HEK293 (cell line): ENCODE results near the gene TGM5.

Experiments used
- CTCF ChIA-PET: fragments of 350-600 bp; formaldehyde crosslinking; extraction: SDS; loops from one replicate; lab custom pipeline; 2021; ENCODE audit warnings: antibody characterized with exemption; lab: Yijun Ruan, JAX
- POLR2A ChIA-PET: fragments of 300-600 bp; formaldehyde crosslinking; extraction: SDS; loops from one replicate; lab custom pipeline; 2020; ENCODE audit warnings: antibody characterized with exemption, inconsistent platforms; lab: Yijun Ruan, JAX
- H3K27ac ChIP-seq: fragments of 200-500 bp; sonication (Bioruptor generic); 2 replicates; pipeline ENCODE4 v1.5.1; 2014; ENCODE audit warnings: low read depth, low read length, control low read depth, inconsistent platforms; ENCODE audit errors: extremely low read depth
- H3K36me3 ChIP-seq, 2 experiments: fragments of 200-500 bp in 1 of 2; sonication (Bioruptor generic) in 1 of 2; 1 replicate in 1 of 2; 2 replicates in 1 of 2; pipeline ENCODE4 v1.5.1; 2014 to 2017; ENCODE audit warnings: inconsistent platforms in 2 of 2, low read length in 2 of 2; ENCODE audit not compliant: control insufficient read depth in 2 of 2, insufficient read depth in 1 of 2
- H3K4me1 ChIP-seq: fragments of 200-500 bp; sonication (Bioruptor generic); 2 replicates; pipeline ENCODE4 v1.5.1; 2014; ENCODE audit warnings: mild to moderate bottlenecking, low read length, inconsistent platforms; ENCODE audit not compliant: control insufficient read depth, insufficient read depth
- H3K4me3 ChIP-seq: 2 replicates; pipeline ENCODE4 v1.5.1; 2011; ENCODE audit warnings: low read depth, mild to moderate bottlenecking, control low read depth, low read length, moderate library complexity
- H3K9me3 ChIP-seq: fragments of 200-500 bp; sonication (Bioruptor generic); 2 replicates; pipeline ENCODE4 v1.5.1; 2014; ENCODE audit warnings: low read depth, low read length, inconsistent platforms; ENCODE audit not compliant: control insufficient read depth, insufficient read depth
- AEBP2 ChIP-seq: fragments of 450-650 bp; formaldehyde crosslinking; IDR thresholded peaks from 2 replicates; pipeline ENCODE4 v1.5.1; 2016; ENCODE audit warnings: missing biosample characterization, missing genetic modification characterization, borderline replicate concordance
- ATF2 ChIP-seq: fragments of 450-650 bp; formaldehyde crosslinking; IDR thresholded peaks from 2 replicates; pipeline ENCODE4 v1.5.1; 2016; ENCODE audit warnings: missing biosample characterization, missing genetic modification characterization, low read depth
- SCRT1 ChIP-seq: fragments of 450-650 bp; formaldehyde crosslinking; IDR thresholded peaks from 2 replicates; pipeline ENCODE4 v1.5.1; 2016; ENCODE audit warnings: missing biosample characterization, missing genetic modification characterization, borderline replicate concordance
- ZBTB20 ChIP-seq: fragments of 450-650 bp; formaldehyde crosslinking; IDR thresholded peaks from 2 replicates; pipeline ENCODE4 v1.5.1; 2016; ENCODE audit warnings: missing biosample characterization, missing genetic modification characterization
- ZFHX2 ChIP-seq: fragments of 450-650 bp; formaldehyde crosslinking; conservative IDR thresholded peaks from 2 replicates; pipeline ENCODE4 v1.5.1; 2016; ENCODE audit warnings: missing biosample characterization, missing genetic modification characterization
- ZFP3 ChIP-seq: fragments of 450-650 bp; formaldehyde crosslinking; IDR thresholded peaks from 2 replicates; pipeline ENCODE4 v1.5.1; 2016; ENCODE audit warnings: low read depth, missing biosample characterization, missing genetic modification characterization
- ZNF121 ChIP-seq: fragments of 450-650 bp; formaldehyde crosslinking; IDR thresholded peaks from 2 replicates; pipeline ENCODE4 v1.5.1; 2016; ENCODE audit warnings: missing biosample characterization, missing genetic modification characterization
- ZNF2 ChIP-seq: fragments of 450-650 bp; formaldehyde crosslinking; IDR thresholded peaks from 2 replicates; pipeline ENCODE4 v1.5.1; 2016; ENCODE audit warnings: missing biosample characterization, missing genetic modification characterization
- ZNF202 ChIP-seq: fragments of 450-650 bp; formaldehyde crosslinking; IDR thresholded peaks from 2 replicates; pipeline ENCODE4 v1.5.1; 2016; ENCODE audit warnings: missing biosample characterization, missing genetic modification characterization, borderline replicate concordance
- ZNF23 ChIP-seq: fragments of 450-650 bp; formaldehyde crosslinking; IDR thresholded peaks from 2 replicates; pipeline ENCODE4 v1.5.1; 2016; ENCODE audit warnings: missing biosample characterization, missing genetic modification characterization, borderline replicate concordance
- ZNF24 ChIP-seq: fragments of 450-650 bp; formaldehyde crosslinking; IDR thresholded peaks from 2 replicates; pipeline ENCODE4 v1.5.1; 2016; ENCODE audit warnings: missing biosample characterization, missing genetic modification characterization
- ZNF324 ChIP-seq: fragments of 450-650 bp; formaldehyde crosslinking; IDR thresholded peaks from 2 replicates; pipeline ENCODE4 v1.5.1; 2016; ENCODE audit warnings: missing biosample characterization, missing genetic modification characterization
- ZNF354C ChIP-seq: fragments of 450-650 bp; formaldehyde crosslinking; IDR thresholded peaks from 2 replicates; pipeline ENCODE4 v1.5.1; 2016; ENCODE audit warnings: missing biosample characterization, missing genetic modification characterization, low read depth, borderline replicate concordance
- ZNF423 ChIP-seq: fragments of 450-650 bp; formaldehyde crosslinking; IDR thresholded peaks from 2 replicates; pipeline ENCODE4 v1.5.1; 2016; ENCODE audit warnings: missing biosample characterization, missing genetic modification characterization
- ZNF488 ChIP-seq: fragments of 450-650 bp; formaldehyde crosslinking; IDR thresholded peaks from 2 replicates; pipeline ENCODE4 v1.5.1; 2016; ENCODE audit warnings: missing biosample characterization, missing genetic modification characterization
- ZNF513 ChIP-seq: fragments of 450-650 bp; IDR thresholded peaks from 2 replicates; pipeline ENCODE4 v1.5.1; 2018; ENCODE audit warnings: missing biosample characterization, missing genetic modification characterization
- ZNF544 ChIP-seq: fragments of 450-650 bp; formaldehyde crosslinking; IDR thresholded peaks from 2 replicates; pipeline ENCODE4 v1.5.0; 2017; ENCODE audit warnings: missing biosample characterization, missing genetic modification characterization
- ZNF560 ChIP-seq: fragments of 450-650 bp; formaldehyde crosslinking; IDR thresholded peaks from 2 replicates; pipeline ENCODE4 v1.5.1; 2017; ENCODE audit warnings: missing biosample characterization, missing genetic modification characterization, borderline replicate concordance
- ZNF596 ChIP-seq: fragments of 450-650 bp; IDR thresholded peaks from 2 replicates; pipeline ENCODE4 v1.5.0; 2018; ENCODE audit warnings: missing biosample characterization, mild to moderate bottlenecking, missing genetic modification characterization, moderate library complexity
- ZNF600 ChIP-seq: fragments of 450-650 bp; formaldehyde crosslinking; IDR thresholded peaks from 2 replicates; pipeline ENCODE4 v1.5.1; 2016; ENCODE audit warnings: missing biosample characterization, missing genetic modification characterization
- ZNF621 ChIP-seq: fragments of 450-650 bp; formaldehyde crosslinking; IDR thresholded peaks from 2 replicates; pipeline ENCODE4 v1.5.1; 2017; ENCODE audit warnings: missing biosample characterization, missing genetic modification characterization
- ZNF777 ChIP-seq: fragments of 450-650 bp; formaldehyde crosslinking; IDR thresholded peaks from 2 replicates; pipeline ENCODE4 v1.5.1; 2017; ENCODE audit warnings: missing biosample characterization, missing genetic modification characterization, borderline replicate concordance
- ZNF830 ChIP-seq: fragments of 450-650 bp; IDR thresholded peaks from 2 replicates; pipeline ENCODE4 v1.5.0; 2018; ENCODE audit warnings: missing biosample characterization, missing genetic modification characterization, low read depth, mild to moderate bottlenecking, moderate library complexity
- ZNF843 ChIP-seq: fragments of 450-650 bp; formaldehyde crosslinking; IDR thresholded peaks from 2 replicates; pipeline ENCODE4 v1.5.1; 2016; ENCODE audit warnings: missing biosample characterization, missing genetic modification characterization
- ZSCAN23 ChIP-seq: fragments of 450-650 bp; formaldehyde crosslinking; IDR thresholded peaks from 2 replicates; pipeline ENCODE4 v1.5.1; 2016; ENCODE audit warnings: missing biosample characterization, missing genetic modification characterization
- ZSCAN30 ChIP-seq: fragments of 450-650 bp; IDR thresholded peaks from 2 replicates; pipeline ENCODE4 v1.5.1; 2018; ENCODE audit warnings: missing biosample characterization, mild to moderate bottlenecking, missing genetic modification characterization, moderate library complexity
- TF ChIP-seq, protein P1 (sequence below): fragments of 450-650 bp; formaldehyde crosslinking; IDR thresholded peaks from 2 replicates; pipeline ENCODE4 v1.5.1; 2016; ENCODE audit warnings: missing biosample characterization, missing genetic modification characterization
- TF ChIP-seq, protein P2 (sequence below): fragments of 450-650 bp; formaldehyde crosslinking; IDR thresholded peaks from 2 replicates; pipeline ENCODE4 v1.5.1; 2017; ENCODE audit warnings: missing biosample characterization, missing genetic modification characterization

The TGM5 gene

DNA sequence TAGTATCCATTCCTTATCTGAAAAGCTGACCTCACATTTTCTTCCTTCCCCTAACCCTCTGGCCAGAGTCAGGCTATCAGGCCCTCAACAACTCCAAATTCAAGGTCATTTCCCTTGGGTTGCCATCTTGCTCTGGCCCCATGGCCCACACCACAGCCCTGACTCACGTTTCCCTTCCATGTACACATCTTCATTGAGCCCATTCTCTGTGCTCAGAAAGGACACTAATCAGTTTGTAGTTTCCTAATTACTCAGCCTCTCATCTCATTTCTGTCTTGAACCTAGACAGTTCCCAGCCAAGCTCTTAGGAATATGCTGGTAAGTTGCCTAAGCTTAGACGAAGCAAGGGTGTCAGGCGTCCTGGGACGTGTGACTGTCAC lies 14.9 kb downstream of the TGM5 start:
- no peak overlapping the region for H3K4me3 ChIP-seq
- no peak overlapping the region for H3K27ac ChIP-seq
- POLR2A ChIA-PET, result no interaction called here
- H3K9me3 ChIP-seq, result no peaks in the 10 kb centered on the region
- H3K4me1 ChIP-seq, result no peaks in the 10 kb centered on the region
- CTCF ChIA-PET, result no interaction called here
- TF ChIP-seq ZNF830 (tag by site-specific recombination) (no peak), AEBP2 (tag by site-specific recombination) (no peak), ZSCAN23 (tag by site-specific recombination) (no peak), SCRT1 (no peak), ATF2 (tag by site-specific recombination) (no peak), ZNF621 (tag by site-specific recombination) (no peak), ZNF560 (tag by site-specific recombination) (no peak), ZNF843 (tag by site-specific recombination) (no peak), ZBTB20 (no peak), ZNF23 (no peak), ZFHX2 (tag by site-specific recombination) (no peak), ZNF777 (tag by site-specific recombination) (no peak), ZFP3 (tag by site-specific recombination) (no peak), ZNF324 (tag by site-specific recombination) (no peak), ZNF596 (no peak), ZNF2 (tag by site-specific recombination) (no peak), ZNF600 (tag by site-specific recombination) (no peak)
- TF ChIP-seq, protein P1, sequence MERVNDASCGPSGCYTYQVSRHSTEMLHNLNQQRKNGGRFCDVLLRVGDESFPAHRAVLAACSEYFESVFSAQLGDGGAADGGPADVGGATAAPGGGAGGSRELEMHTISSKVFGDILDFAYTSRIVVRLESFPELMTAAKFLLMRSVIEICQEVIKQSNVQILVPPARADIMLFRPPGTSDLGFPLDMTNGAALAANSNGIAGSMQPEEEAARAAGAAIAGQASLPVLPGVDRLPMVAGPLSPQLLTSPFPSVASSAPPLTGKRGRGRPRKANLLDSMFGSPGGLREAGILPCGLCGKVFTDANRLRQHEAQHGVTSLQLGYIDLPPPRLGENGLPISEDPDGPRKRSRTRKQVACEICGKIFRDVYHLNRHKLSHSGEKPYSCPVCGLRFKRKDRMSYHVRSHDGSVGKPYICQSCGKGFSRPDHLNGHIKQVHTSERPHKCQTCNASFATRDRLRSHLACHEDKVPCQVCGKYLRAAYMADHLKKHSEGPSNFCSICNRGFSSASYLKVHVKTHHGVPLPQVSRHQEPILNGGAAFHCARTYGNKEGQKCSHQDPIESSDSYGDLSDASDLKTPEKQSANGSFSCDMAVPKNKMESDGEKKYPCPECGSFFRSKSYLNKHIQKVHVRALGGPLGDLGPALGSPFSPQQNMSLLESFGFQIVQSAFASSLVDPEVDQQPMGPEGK (tag by site-specific recombination), result no peak
- TF ChIP-seq, protein P2, sequence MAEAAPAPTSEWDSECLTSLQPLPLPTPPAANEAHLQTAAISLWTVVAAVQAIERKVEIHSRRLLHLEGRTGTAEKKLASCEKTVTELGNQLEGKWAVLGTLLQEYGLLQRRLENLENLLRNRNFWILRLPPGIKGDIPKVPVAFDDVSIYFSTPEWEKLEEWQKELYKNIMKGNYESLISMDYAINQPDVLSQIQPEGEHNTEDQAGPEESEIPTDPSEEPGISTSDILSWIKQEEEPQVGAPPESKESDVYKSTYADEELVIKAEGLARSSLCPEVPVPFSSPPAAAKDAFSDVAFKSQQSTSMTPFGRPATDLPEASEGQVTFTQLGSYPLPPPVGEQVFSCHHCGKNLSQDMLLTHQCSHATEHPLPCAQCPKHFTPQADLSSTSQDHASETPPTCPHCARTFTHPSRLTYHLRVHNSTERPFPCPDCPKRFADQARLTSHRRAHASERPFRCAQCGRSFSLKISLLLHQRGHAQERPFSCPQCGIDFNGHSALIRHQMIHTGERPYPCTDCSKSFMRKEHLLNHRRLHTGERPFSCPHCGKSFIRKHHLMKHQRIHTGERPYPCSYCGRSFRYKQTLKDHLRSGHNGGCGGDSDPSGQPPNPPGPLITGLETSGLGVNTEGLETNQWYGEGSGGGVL (tag by site-specific recombination), result no peak
- no peaks in the 10 kb centered on the region for H3K36me3 ChIP-seq

GRCh38 chr15:43251185-43251870 lies 15.4 kb downstream of the TGM5 start:
- ChIA-PET CTCF (interaction anchor here (1.3 to 1.8 kb wide), 2 partner anchors 26 to 47 kb away, joined by 3 to 4 read pairs; no protein-coding TSS in a partner anchor), POLR2A (no interaction called here)
- no peaks in the 10 kb centered on the region for H3K36me3 ChIP-seq
- no peaks in the 10 kb centered on the region for H3K9me3 ChIP-seq
- H3K27ac ChIP-seq, result no peak overlapping the region
- H3K4me1 ChIP-seq, result no peaks in the 10 kb centered on the region
- H3K4me3 ChIP-seq, result no peak overlapping the region
- no peak for TF ChIP-seq ZNF544
- no peak for TF ChIP-seq ZNF488
- no peak for TF ChIP-seq ZNF202 (tag by site-specific recombination)
- TF ChIP-seq ZNF513 (tag by site-specific recombination), result no peak
- no peak for TF ChIP-seq ZSCAN30 (tag by site-specific recombination)
- TF ChIP-seq ZNF354C (tag by site-specific recombination), result no peak
- TF ChIP-seq ZNF121 (tag by site-specific recombination), result no peak
- no peak for TF ChIP-seq ZNF423 (tag by site-specific recombination)
- no peak for TF ChIP-seq ZNF24 (tag by site-specific recombination)
